ENCODE data around the gene SUSD1. TPM values are rescaled to one million over a fixed set of nuclear protein-coding genes. Genes with fewer than 3 reads are reported as not detected.
A peak's percentile ranks its signal among the peaks of the same experiment; 100 is the strongest.

The SUSD1 gene
- total RNA-seq, 1 experiment from 2014 or later = 15.1 TPM

- peak; percentile 81 for DNase-seq (ENCODE audit: low read depth)
Observed at GRCh38 chr9:112097712-112098688, 77.1 kb downstream of the SUSD1 start.

- DNase-seq (ENCODE audit: low read depth) = no peak
Observed at GRCh38 chr9:112094948-112095681, 80.0 kb downstream of the SUSD1 start.

- no peak for DNase-seq (ENCODE audit: low read depth)
Observed at GRCh38 chr9:112094241-112094640, 80.9 kb downstream of the SUSD1 start.

- DNase-seq (ENCODE audit: low read depth) = no peak
Observed at GRCh38 chr9:112093870-112094216, 81.3 kb downstream of the SUSD1 start.

- DNase-seq (ENCODE audit: low read depth) = no peak
Observed at GRCh38 chr9:112093147-112093869, 81.8 kb downstream of the SUSD1 start.

- DNase-seq (ENCODE audit: low read depth) = no peak
Observed at GRCh38 chr9:112091810-112092209, 83.3 kb downstream of the SUSD1 start.

- no peak for DNase-seq (ENCODE audit: low read depth)
Observed at GRCh38 chr9:112087506-112087905, 87.6 kb downstream of the SUSD1 start.

GRCh38 chr9:112086627-112087026 is 88.5 kb downstream of the SUSD1 start:
- DNase-seq (ENCODE audit: low read depth) = no peak

- no peak for DNase-seq (ENCODE audit: low read depth)
Observed at GRCh38 chr9:112084907-112085306, 90.2 kb downstream of the SUSD1 start.

GRCh38 chr9:112084334-112084733 is 90.8 kb downstream of the SUSD1 start:
- DNase-seq (ENCODE audit: low read depth) = no peak

GRCh38 chr9:112081918-112082729 is 93.0 kb downstream of the SUSD1 start:
- DNase-seq (ENCODE audit: low read depth) = no peak

- DNase-seq (ENCODE audit: low read depth) = no peak
Observed at GRCh38 chr9:112080831-112081542, 94.1 kb downstream of the SUSD1 start.

GRCh38 chr9:112078432-112078831 is 96.7 kb downstream of the SUSD1 start:
- no peak for DNase-seq (ENCODE audit: low read depth)

GRCh38 chr9:112076814-112077213 is 98.3 kb downstream of the SUSD1 start:
- DNase-seq (ENCODE audit: low read depth) = no peak

- no peak for DNase-seq (ENCODE audit: low read depth)
Observed at GRCh38 chr9:112075009-112075378, 100.1 kb downstream of the SUSD1 start.

GRCh38 chr9:112074250-112075008 is 100.7 kb downstream of the SUSD1 start:
- peak; percentile 94 for DNase-seq (ENCODE audit: low read depth)

- peak; percentile 41 for DNase-seq (ENCODE audit: low read depth)
Observed at GRCh38 chr9:112073639-112074173, 101.4 kb downstream of the SUSD1 start.

- peak; percentile 77 for DNase-seq (ENCODE audit: low read depth)
Observed at GRCh38 chr9:112072721-112073638, 102.1 kb downstream of the SUSD1 start.
